DND-41 (cell line): ENCODE results near the gene MTARC2.

Source experiments
- ATAC-seq: fragments of 200-7000 bp; cut with Tn5 transposase; 3 replicates; pipeline ENCODE4 v1.9.1; 2021; ENCODE audit warnings: low read depth; ENCODE audit not compliant: insufficient read depth
- DNase-seq: peaks from one replicate; pipeline ENCODE4 v3.0.0-alpha.2; 2020
- H2AFZ ChIP-seq: 2 replicates; pipeline ENCODE4 v1.6.0; 2012; ENCODE audit warnings: low read depth, low read length
- H3K27ac ChIP-seq: 2 replicates; pipeline ENCODE4 v1.5.1; 2012; ENCODE audit warnings: low read length, inconsistent platforms
- H3K27me3 ChIP-seq: fragments of 200-600 bp; sonication (generic); 2 replicates; pipeline ENCODE4 v1.6.0; 2012; ENCODE audit warnings: low read length, mild to moderate bottlenecking, inconsistent platforms; ENCODE audit not compliant: insufficient read depth, poor library complexity
- H3K36me3 ChIP-seq: 2 replicates; pipeline ENCODE4 v1.5.1; 2012; ENCODE audit warnings: low read length, inconsistent platforms; ENCODE audit not compliant: insufficient read depth
- H3K4me1 ChIP-seq: 2 replicates; pipeline ENCODE4 v1.5.1; 2012; ENCODE audit warnings: mild to moderate bottlenecking, low read length; ENCODE audit not compliant: insufficient read depth
- H3K4me2 ChIP-seq: 2 replicates; pipeline ENCODE4 v1.6.0; 2012; ENCODE audit warnings: mild to moderate bottlenecking, moderate library complexity, low read length, inconsistent platforms; ENCODE audit not compliant: insufficient read depth
- H3K4me3 ChIP-seq, 2 experiments: fragments of 200-600 bp in 1 of 2; shearing (Covaris generic) in 1 of 2; 2 replicates each; pipeline ENCODE4 v1.5.1; 2012 to 2016; ENCODE audit warnings: inconsistent platforms in 2 of 2, low read length in 2 of 2, mild to moderate bottlenecking in 2 of 2, low read depth in 1 of 2, moderate library complexity in 1 of 2
- H3K79me2 ChIP-seq: 2 replicates; pipeline ENCODE4 v1.6.0; 2012; ENCODE audit warnings: low read length, inconsistent platforms; ENCODE audit not compliant: insufficient read depth
- H3K9ac ChIP-seq: 2 replicates; pipeline ENCODE4 v1.6.0; 2012; ENCODE audit warnings: low read depth, mild to moderate bottlenecking, inconsistent platforms, low read length, moderate library complexity
- H3K9me3 ChIP-seq: 2 replicates; pipeline ENCODE4 v1.5.1; 2012; ENCODE audit warnings: low read length, moderate library complexity, mild to moderate bottlenecking, inconsistent platforms; ENCODE audit not compliant: insufficient read depth, severe bottlenecking
- H4K20me1 ChIP-seq: 2 replicates; pipeline ENCODE4 v1.6.0; 2012; ENCODE audit warnings: low read length; ENCODE audit not compliant: insufficient read depth
- EZH2 ChIP-seq: IDR thresholded peaks from 3 replicates; pipeline ENCODE4 v1.6.1; 2012; ENCODE audit warnings: borderline replicate concordance, low read depth, mild to moderate bottlenecking, moderate library complexity, low read length, inconsistent platforms; ENCODE audit not compliant: severe bottlenecking
- TF ChIP-seq, protein P1 (sequence below): IDR thresholded peaks from 2 replicates; pipeline ENCODE4 v1.5.1; 2012; ENCODE audit warnings: borderline replicate concordance, low read length, moderate library complexity, mild to moderate bottlenecking; ENCODE audit not compliant: poor library complexity, severe bottlenecking; ENCODE audit errors: extremely low read depth

The MTARC2 gene

DNA sequence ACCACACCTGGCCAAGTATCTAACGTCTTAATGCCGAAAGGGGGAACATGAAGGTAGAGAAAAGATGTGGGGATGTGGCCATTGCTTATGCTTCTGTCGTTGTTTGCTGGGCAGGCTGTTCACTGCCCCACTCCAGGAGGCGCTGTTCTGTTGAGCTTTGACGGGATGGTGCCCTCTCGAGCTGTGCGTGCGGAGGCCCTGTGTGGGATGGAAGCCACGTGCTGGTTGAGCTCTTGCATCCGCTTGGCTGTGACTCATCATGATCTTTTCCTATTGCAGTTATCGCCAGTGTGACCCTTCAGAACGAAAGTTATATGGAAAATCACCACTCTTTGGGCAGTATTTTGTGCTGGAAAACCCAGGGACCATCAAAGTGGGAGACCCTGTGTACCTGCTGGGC, 64.9 kb downstream of the MTARC2 start:
- ATAC-seq (no peak), DNase-seq (no peak)
- TF ChIP-seq, protein P1, sequence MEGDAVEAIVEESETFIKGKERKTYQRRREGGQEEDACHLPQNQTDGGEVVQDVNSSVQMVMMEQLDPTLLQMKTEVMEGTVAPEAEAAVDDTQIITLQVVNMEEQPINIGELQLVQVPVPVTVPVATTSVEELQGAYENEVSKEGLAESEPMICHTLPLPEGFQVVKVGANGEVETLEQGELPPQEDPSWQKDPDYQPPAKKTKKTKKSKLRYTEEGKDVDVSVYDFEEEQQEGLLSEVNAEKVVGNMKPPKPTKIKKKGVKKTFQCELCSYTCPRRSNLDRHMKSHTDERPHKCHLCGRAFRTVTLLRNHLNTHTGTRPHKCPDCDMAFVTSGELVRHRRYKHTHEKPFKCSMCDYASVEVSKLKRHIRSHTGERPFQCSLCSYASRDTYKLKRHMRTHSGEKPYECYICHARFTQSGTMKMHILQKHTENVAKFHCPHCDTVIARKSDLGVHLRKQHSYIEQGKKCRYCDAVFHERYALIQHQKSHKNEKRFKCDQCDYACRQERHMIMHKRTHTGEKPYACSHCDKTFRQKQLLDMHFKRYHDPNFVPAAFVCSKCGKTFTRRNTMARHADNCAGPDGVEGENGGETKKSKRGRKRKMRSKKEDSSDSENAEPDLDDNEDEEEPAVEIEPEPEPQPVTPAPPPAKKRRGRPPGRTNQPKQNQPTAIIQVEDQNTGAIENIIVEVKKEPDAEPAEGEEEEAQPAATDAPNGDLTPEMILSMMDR = peak; percentile 28
- TF ChIP-seq EZH2 = no peak
- Histone ChIP-seq H3K27ac (no peak overlapping the region), H2AFZ (no peak overlapping the region), H3K9me3 (no peaks in the 10 kb centered on the region), H3K36me3 (no peaks in the 10 kb centered on the region), H3K4me1 (peaks cover 4% of the 10 kb centered on the region), H3K79me2 (no peaks in the 10 kb centered on the region), H3K4me3 (no peak overlapping the region), H4K20me1 (no peaks in the 10 kb centered on the region), H3K4me2 (no peak overlapping the region), H3K27me3 (peaks cover 6% of the 10 kb centered on the region), H3K9ac (no peak overlapping the region)

DNA sequence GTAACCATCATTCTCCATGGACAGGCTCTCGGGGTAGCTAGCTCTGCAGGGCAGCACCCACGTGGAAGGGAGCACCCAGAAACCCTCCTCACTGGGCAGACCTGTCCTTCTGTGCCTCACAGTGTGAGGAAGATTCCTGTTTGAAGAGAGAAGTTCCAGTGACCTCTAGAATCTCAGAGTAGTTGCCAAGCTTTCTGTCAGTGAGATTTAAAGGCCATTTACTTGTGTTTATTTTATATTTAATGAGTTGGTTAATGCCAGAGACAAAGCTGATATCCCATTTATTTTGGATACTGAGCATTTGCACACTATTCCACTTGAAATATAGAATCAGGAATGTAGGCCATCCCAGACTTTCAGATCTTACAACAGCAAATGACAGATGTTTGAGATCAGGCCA, 67.3 kb downstream of the MTARC2 start:
- Histone ChIP-seq H3K79me2 (no peaks in the 10 kb centered on the region), H3K4me2 (no peak overlapping the region), H3K27ac (no peak overlapping the region), H3K9ac (no peak overlapping the region), H3K4me1 (peaks cover 2% of the 10 kb centered on the region), H3K4me3 (no peak overlapping the region), H3K36me3 (no peaks in the 10 kb centered on the region), H3K9me3 (no peaks in the 10 kb centered on the region), H4K20me1 (no peaks in the 10 kb centered on the region), H2AFZ (no peak overlapping the region), H3K27me3 (peaks cover 5% of the 10 kb centered on the region)
- no peak for DNase-seq
- ATAC-seq = no peak
- TF ChIP-seq, protein P1 = no peak
- TF ChIP-seq EZH2 = no peak

DNA sequence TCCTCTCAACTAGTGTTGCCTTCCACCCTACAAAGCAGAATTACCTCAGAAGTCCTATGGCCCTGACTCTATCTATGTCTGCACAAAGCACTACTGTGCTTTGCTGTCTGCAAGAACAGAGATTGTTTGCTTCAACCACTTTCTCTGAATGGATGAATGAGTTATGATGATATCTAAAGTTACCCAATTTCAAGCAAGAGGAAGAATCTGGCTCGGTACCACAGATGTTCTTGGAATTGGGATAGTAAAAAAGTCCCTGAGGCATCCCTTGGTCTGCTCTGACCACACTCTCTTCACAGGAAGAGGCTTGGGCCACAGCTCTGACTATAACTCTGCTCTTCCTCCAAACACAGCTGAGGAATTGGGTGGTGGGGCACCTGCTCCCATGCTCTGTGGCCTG, 69.8 kb downstream of the MTARC2 start:
- no peak overlapping the region for H3K27ac ChIP-seq
- no peak overlapping the region for H3K4me3 ChIP-seq
- H3K9me3 ChIP-seq = no peaks in the 10 kb centered on the region
- no peaks in the 10 kb centered on the region for H3K79me2 ChIP-seq
- DNase-seq (no peak), ATAC-seq (no peak)
- no peak overlapping the region for H3K9ac ChIP-seq
- no peak overlapping the region for H2AFZ ChIP-seq
- H3K36me3 ChIP-seq = no peaks in the 10 kb centered on the region
- H3K4me2 ChIP-seq = no peak overlapping the region
- no peaks in the 10 kb centered on the region for H4K20me1 ChIP-seq
- TF ChIP-seq, protein P1 = no peak
- no peak for TF ChIP-seq EZH2
- H3K27me3 ChIP-seq = no peaks in the 10 kb centered on the region
- H3K4me1 ChIP-seq = no peaks in the 10 kb centered on the region
